ENCODE results near the gene GIGYF2. TPM values are rescaled to one million over a fixed set of nuclear protein-coding genes. Genes with fewer than 3 reads are reported as not detected.

GIGYF2 gene
- total RNA-seq, 1 experiment from 2014 or later = 55.3 TPM

DNA sequence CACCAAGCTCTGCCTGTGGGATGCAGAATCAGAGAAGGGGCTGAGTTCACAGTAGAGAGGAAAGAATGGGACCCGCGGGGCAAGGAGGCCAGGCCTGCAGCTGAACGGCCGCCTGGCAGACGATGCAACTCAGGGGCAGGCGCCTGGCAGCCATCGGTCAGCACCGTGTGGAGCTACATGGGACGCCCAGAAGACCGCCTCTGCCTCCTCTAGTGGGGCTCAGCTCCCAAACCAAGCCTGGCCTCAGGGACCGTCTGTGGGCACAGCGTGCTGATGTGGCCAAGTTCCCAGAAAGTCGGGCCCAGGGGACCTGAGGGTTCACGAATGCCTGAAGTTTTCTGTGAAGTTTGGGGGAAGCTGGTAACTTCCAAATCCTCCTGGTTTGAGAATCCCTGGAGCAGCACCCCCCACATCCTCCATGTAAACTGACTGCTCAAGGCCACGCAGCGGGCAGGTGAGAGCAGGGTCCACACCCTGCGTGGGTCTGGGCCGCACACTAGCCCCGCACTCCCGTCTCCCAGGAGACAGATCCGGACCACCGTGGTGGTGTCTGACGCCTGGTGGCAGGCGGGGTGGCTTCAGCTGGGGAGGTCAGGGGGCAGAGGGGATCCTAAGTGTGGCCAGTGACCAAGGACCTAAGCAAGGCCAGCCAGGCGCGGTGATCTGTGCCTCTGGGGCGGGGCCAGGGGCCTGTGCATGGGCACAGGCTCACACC lies 187.6 kb downstream of the GIGYF2 start:
- H3K4ac ChIP-seq (ENCODE audit: low read depth, low read length) = no peak overlapping the region
- no peaks in the 10 kb centered on the region for H3K79me2 ChIP-seq (ENCODE audit: insufficient read depth, low read length)
- Mint-ChIP-seq H3K36me3 (ENCODE audit: insufficient read depth in 1 of 3, low read depth in 3 of 3) (no peaks in the 10 kb centered on the region; a peak in 2 of 7 replicates), H3K4me1 (peaks cover 4 to 7% of the 10 kb centered on the region in 2 experiments), H3K27me3 (ENCODE audit: low read depth) (peaks cover 11% of the 10 kb centered on the region), H3K4me3 (no peak overlapping the region), H3K27ac (no peak overlapping the region), H3K9me3 (peaks cover 0 to 2% of the 10 kb centered on the region in 2 experiments; a peak in 2 of 5 replicates)
- no peak overlapping the region for H2BK120ac ChIP-seq (ENCODE audit: low read depth, low read length, poor library complexity, severe bottlenecking)
- H2AK5ac ChIP-seq (ENCODE audit: insufficient read length, low read length) = no peak overlapping the region
- no peak overlapping the region for H3K56ac ChIP-seq (ENCODE audit: insufficient read length, low read depth, low read length)
- H2BK12ac ChIP-seq (ENCODE audit: insufficient read length, low read depth, low read length) = no peak overlapping the region
- H3K9ac ChIP-seq (ENCODE audit: extremely low read depth, insufficient read length, low read length) = no peak overlapping the region
- H3K9me3 ChIP-seq (ENCODE audit: control insufficient read depth, low read depth, low read length) = no peaks in the 10 kb centered on the region
- H2AFZ ChIP-seq (ENCODE audit: low read length) = no peak overlapping the region
- no peak overlapping the region for H4K8ac ChIP-seq (replicated peaks; ENCODE audit: insufficient read length, low read depth, low read length)
- H3K14ac ChIP-seq (ENCODE audit: insufficient read depth, low read length) = no peak overlapping the region
- no peak overlapping the region for H4K91ac ChIP-seq (ENCODE audit: insufficient read length, low read depth, low read length)
- no peaks in the 10 kb centered on the region for H3K27me3 ChIP-seq (ENCODE audit: insufficient read depth, low read length)
- no peak overlapping the region for H2BK15ac ChIP-seq (ENCODE audit: low read depth, low read length)
- no peak overlapping the region for H3K4me2 ChIP-seq (ENCODE audit: insufficient read depth, insufficient read length, low read length)
- H3K79me1 ChIP-seq (ENCODE audit: insufficient read depth, low read depth, low read length, poor library complexity, severe bottlenecking) = no peaks in the 10 kb centered on the region
- H3K18ac ChIP-seq (ENCODE audit: insufficient read length, low read depth, low read length) = no peak overlapping the region
- H3K23ac ChIP-seq (ENCODE audit: insufficient read length, low read depth, low read length) = no peak overlapping the region
- H2BK5ac ChIP-seq (ENCODE audit: insufficient read length, low read length) = no peak overlapping the region
- no peaks in the 10 kb centered on the region for H3K4me1 ChIP-seq (ENCODE audit: insufficient read depth, low read length)
- no peak overlapping the region for H3K27ac ChIP-seq (ENCODE audit: insufficient read length, low read depth, low read length)
- WGBS (ENCODE audit: extremely low coverage, insufficient read length, low lambda C conversion rate) = no CpG with 5 or more reads among the region's 27 CpGs
- no peaks in the 10 kb centered on the region for H3K23me2 ChIP-seq (ENCODE audit: insufficient read length, low read depth, low read length, poor library complexity, severe bottlenecking)
- no peaks in the 10 kb centered on the region for H4K20me1 ChIP-seq (ENCODE audit: control insufficient read depth, insufficient read depth, insufficient read length)
- TF ChIP-seq, protein P1, sequence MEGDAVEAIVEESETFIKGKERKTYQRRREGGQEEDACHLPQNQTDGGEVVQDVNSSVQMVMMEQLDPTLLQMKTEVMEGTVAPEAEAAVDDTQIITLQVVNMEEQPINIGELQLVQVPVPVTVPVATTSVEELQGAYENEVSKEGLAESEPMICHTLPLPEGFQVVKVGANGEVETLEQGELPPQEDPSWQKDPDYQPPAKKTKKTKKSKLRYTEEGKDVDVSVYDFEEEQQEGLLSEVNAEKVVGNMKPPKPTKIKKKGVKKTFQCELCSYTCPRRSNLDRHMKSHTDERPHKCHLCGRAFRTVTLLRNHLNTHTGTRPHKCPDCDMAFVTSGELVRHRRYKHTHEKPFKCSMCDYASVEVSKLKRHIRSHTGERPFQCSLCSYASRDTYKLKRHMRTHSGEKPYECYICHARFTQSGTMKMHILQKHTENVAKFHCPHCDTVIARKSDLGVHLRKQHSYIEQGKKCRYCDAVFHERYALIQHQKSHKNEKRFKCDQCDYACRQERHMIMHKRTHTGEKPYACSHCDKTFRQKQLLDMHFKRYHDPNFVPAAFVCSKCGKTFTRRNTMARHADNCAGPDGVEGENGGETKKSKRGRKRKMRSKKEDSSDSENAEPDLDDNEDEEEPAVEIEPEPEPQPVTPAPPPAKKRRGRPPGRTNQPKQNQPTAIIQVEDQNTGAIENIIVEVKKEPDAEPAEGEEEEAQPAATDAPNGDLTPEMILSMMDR (conservative IDR thresholded peaks at IDR 0.05) = no peak
- no peak overlapping the region for H4K5ac ChIP-seq (ENCODE audit: insufficient read length, low read depth, low read length)
- DNase-seq = no peak
- H2BK20ac ChIP-seq (ENCODE audit: low read depth, low read length, poor library complexity, severe bottlenecking) = no peak overlapping the region
- no peak overlapping the region for H3T11ph ChIP-seq (ENCODE audit: low read length)

Data from H9 (cell line).